GM12875 (cell line): ENCODE results near the gene IL10.

ENCODE experiments used
- H3K4me3 ChIP-seq: one replicate; pipeline ENCODE4 v1.5.1; 2011; ENCODE audit warnings: low read depth, low read length, control low read depth
- TF ChIP-seq, protein P1 (sequence below): IDR thresholded peaks from 2 replicates; pipeline ENCODE4 v1.5.1; 2011; ENCODE audit warnings: low read depth, mild to moderate bottlenecking, control low read depth, inconsistent platforms, low read length, moderate library complexity, borderline replicate concordance; ENCODE audit not compliant: insufficient read depth

IL10 gene

DNA sequence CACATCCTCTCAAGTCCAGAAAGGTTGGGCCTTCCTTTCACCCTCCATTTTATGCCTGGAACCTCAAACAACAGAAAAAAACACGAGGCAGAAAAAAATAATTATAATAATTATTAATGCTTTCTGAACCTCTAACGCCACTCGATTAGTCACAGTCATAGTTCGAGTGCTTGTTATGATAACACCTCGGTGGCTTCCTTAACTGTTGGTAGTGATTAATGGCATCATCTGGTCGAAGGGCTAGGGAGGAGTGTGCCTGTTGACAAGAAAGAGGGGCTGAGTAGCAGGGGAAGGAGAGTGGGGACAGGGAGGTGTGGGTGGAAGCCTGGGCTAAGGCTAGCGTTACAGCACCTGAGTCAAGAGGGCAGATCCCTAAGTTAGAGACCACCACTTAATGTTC, 21.3 kb upstream of the IL10 start:
- TF ChIP-seq, protein P1, sequence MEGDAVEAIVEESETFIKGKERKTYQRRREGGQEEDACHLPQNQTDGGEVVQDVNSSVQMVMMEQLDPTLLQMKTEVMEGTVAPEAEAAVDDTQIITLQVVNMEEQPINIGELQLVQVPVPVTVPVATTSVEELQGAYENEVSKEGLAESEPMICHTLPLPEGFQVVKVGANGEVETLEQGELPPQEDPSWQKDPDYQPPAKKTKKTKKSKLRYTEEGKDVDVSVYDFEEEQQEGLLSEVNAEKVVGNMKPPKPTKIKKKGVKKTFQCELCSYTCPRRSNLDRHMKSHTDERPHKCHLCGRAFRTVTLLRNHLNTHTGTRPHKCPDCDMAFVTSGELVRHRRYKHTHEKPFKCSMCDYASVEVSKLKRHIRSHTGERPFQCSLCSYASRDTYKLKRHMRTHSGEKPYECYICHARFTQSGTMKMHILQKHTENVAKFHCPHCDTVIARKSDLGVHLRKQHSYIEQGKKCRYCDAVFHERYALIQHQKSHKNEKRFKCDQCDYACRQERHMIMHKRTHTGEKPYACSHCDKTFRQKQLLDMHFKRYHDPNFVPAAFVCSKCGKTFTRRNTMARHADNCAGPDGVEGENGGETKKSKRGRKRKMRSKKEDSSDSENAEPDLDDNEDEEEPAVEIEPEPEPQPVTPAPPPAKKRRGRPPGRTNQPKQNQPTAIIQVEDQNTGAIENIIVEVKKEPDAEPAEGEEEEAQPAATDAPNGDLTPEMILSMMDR = no peak
- H3K4me3 ChIP-seq = no peak overlapping the region

DNA sequence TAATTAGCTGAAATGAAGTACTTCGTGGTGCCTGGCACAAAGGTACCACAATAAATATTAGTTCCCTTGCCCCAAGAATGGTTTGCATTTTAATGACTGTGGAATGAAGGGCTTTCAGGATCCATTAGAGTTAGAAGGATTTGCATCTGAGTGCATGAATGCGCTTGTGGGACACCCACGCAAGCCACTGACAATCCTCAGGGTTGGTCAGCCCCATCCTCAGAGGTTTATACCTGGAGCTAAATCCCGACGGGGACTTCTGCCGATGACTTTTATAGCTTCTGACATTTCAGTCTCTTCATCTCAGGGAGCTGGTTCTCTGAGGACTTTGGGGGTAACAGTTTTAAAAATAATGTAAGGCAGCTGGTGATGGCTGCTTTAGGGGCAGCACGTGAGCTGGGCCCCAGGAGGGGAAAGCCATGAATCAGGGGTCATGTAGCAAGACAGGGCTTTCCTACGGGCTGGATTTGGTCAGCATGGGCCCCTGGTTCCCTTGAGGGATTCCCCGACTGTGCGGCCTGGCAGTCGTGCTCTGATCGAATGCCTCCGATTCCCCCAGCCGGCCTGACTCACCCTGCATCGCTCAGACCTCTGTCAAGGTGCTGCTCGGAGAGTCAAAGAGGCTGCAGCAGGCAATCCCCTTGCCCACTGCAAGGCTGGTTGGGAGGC, 20.8 kb upstream of the IL10 start:
- TF ChIP-seq, protein P1 = no peak
- no peak overlapping the region for H3K4me3 ChIP-seq

DNA sequence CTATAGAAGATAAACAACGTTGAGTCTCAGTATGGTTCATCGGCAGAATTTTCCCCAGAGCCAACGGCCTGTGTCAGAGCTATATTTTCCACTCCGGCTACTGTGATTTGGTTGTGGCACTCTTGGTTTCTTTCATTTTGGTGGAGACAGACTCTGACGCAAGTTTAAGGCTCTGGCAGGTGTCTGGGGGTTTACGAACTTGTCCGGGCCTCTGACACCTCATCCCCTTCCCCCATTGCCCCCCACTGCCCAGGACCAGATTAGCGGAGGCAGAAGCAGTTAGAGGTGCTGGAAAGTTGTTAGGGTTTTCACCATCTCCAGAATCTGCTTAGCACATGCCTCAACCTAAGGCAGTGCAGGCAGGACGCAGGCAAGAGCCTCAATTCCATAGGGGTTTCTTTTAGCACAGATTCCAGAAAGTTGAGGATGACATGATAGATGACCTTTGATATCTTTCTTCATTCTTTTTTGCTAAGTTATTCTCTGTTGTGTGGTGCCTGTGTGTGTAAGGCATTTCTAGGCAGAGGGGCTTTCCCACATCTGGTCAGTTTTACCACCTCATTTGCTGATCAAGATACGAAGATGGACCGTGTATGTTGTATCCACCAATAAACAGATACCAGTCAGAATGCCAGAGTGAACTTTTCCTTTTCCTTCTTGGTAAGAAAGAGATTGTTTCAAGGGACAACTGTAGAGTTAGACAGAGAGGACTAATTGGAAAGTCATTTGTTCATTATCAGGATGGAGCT, 18.4 kb upstream of the IL10 start:
- TF ChIP-seq, protein P1 = no peak
- H3K4me3 ChIP-seq = no peak overlapping the region

DNA sequence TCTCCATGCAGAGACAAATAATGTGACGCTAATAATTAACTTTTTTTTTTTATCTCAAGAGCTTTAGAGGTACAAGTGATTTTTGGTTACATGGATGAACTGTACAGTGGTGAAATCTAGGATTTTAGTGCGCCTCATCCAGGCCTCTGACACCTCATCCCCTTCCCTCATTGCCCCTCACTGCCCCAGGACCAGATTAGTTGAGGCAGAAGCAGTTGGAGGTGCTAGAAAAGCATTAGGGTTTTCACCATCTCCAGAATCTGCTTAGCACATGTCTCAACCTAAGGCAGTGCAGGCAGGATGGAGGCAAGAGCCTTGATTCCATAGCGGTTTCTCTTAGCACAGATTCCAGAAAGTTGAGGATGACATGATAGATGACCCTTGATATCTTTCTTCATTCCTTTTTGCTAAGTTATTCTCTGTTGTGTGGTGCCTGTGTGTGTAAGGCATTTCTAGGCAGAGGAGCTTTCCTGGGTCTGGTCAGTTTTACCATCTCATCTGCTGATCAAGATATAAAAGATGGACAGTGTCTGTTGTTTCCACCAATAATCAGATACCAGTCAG, 16.3 kb upstream of the IL10 start:
- H3K4me3 ChIP-seq = no peak overlapping the region
- TF ChIP-seq, protein P1 = no peak

DNA sequence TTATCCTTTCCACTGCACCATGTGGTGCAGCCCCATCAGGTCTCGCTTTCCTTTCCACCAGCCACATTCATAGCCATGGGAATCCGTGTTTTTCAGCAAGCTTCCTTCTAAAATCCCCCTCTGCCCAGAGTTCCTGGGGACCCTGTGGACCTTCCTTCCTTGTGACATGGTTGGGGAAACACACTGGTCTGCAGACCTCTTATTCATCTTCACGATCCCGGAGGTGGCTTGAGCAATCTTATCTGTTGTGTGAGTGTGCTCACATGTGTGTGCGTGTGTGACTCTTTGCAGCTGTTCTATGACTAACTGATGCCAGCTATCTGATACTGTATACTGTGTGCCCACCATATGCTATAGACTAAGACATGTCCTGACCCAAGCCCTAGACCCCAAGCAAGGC, 15.6 kb upstream of the IL10 start:
- TF ChIP-seq, protein P1 = no peak
- no peak overlapping the region for H3K4me3 ChIP-seq

DNA sequence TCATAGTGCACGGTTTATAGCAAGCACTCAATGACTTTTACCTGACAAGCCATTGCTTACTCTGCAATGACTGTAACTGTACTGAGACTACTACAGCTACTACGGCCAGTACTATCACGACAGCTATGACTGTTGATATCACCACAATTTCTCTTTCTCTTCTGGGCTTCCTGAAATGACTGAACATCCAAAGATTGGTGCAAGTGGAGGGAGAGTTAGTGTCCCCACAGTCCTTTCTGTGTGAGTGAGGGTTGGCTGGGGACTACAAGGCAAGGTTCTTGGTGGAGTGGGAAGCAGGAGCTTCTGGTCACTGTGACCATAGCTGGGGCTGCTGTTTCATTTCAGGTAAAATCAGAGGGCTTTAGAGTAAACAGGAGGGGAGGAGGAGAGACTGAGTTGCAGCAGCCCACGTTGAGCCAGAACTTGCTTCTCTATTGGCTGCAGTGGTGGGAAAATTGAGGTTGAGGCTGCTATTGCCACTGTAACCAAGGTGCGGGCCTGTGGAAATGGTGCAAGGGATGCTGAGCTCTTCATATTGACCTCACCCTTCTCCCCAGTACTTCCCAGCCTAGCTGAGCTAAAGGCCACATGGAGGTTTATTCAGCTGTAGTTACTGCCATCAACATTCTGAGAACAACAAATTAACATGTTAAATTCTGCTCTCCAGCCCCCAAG, 14.1 kb upstream of the IL10 start:
- TF ChIP-seq, protein P1 = no peak
- H3K4me3 ChIP-seq = no peak overlapping the region
